IMR-90 (cell line): Measurements from ENCODE around the gene KNCN. TPM values are rescaled to one million over a fixed set of nuclear protein-coding genes. Genes with fewer than 3 reads are reported as not detected.
A peak's percentile ranks its signal among the peaks of the same experiment; 100 is the strongest.

Experiments used
- ATAC-seq: fragments of 200-7000 bp; cut with Tn5 transposase; 2 replicates; pipeline ENCODE4 v1.9.1; 2020; ENCODE audit warnings: low read depth, mild to moderate bottlenecking, moderate library complexity
- BruUV-seq: library from RNA; stranded (reverse); fragments of 400-500 nt; replicated peaks from 2 replicates; lab custom pipeline; 2021; lab: Mats Ljungman, UMichigan
- CTCF ChIA-PET: fragments of 300-600 bp; formaldehyde crosslinking; extraction: SDS; loops from one replicate; lab custom pipeline; 2021; ENCODE audit warnings: antibody characterized with exemption; lab: Yijun Ruan, JAX
- POLR2A ChIA-PET: fragments of 300-600 bp; sonication (Branson Sonifier 250); formaldehyde crosslinking; loops from one replicate; lab custom pipeline; 2022; ENCODE audit warnings: antibody characterized with exemption; ENCODE audit not compliant: unreplicated experiment; lab: Charles Lee
- DNase-seq: peaks from one replicate; pipeline ENCODE4 v3.0.0; 2013
- H2AFZ ChIP-seq: replicated peaks from 2 replicates; pipeline ENCODE3; 2013; ENCODE audit warnings: low read length, mild to moderate bottlenecking; ENCODE audit not compliant: poor library complexity
- H2AK5ac ChIP-seq: 2 replicates; pipeline ENCODE4 v1.6.1; 2013; ENCODE audit warnings: low read depth, low read length, inconsistent platforms
- H2AK9ac ChIP-seq: replicated peaks from 2 replicates; pipeline ENCODE3; 2013; ENCODE audit warnings: mild to moderate bottlenecking, low read depth, low read length, moderate library complexity; ENCODE audit not compliant: poor library complexity
- H2BK120ac ChIP-seq: 2 replicates; pipeline ENCODE4 v1.6.1; 2013; ENCODE audit warnings: low read depth, low read length, inconsistent platforms
- H2BK15ac ChIP-seq: 3 replicates; pipeline ENCODE4 v1.6.1; 2013; ENCODE audit warnings: low read depth, low read length, inconsistent platforms
- H2BK20ac ChIP-seq: 2 replicates; pipeline ENCODE4 v1.6.1; 2013; ENCODE audit warnings: low read depth, mild to moderate bottlenecking, inconsistent platforms, low read length, moderate library complexity
- H2BK5ac ChIP-seq: 2 replicates; pipeline ENCODE4 v1.6.1; 2013; ENCODE audit warnings: mild to moderate bottlenecking, low read depth, low read length, inconsistent platforms; ENCODE audit not compliant: poor library complexity, severe bottlenecking
- H3K14ac ChIP-seq: replicated peaks from 2 replicates; pipeline ENCODE4 v1.6.1; 2013; ENCODE audit warnings: low read depth, low read length, inconsistent platforms
- H3K18ac ChIP-seq: 2 replicates; pipeline ENCODE4 v1.6.1; 2013; ENCODE audit warnings: low read depth, low read length, control low read depth
- H3K23ac ChIP-seq: 2 replicates; pipeline ENCODE4 v1.6.1; 2013; ENCODE audit warnings: low read depth, low read length, inconsistent platforms
- H3K27ac ChIP-seq: 2 replicates; pipeline ENCODE4 v1.5.1; 2013; ENCODE audit warnings: mild to moderate bottlenecking, control low read depth, low read length; ENCODE audit not compliant: insufficient read depth
- H3K27me3 ChIP-seq: 2 replicates; pipeline ENCODE4 v1.6.1; 2013; ENCODE audit warnings: low read length; ENCODE audit not compliant: control insufficient read depth, insufficient read depth
- H3K36me3 ChIP-seq: 2 replicates; pipeline ENCODE4 v1.6.1; 2013; ENCODE audit warnings: low read length, mixed read lengths; ENCODE audit not compliant: control insufficient read depth, insufficient read depth
- H3K4ac ChIP-seq: 2 replicates; pipeline ENCODE4 v1.6.1; 2013; ENCODE audit warnings: low read depth, low read length, inconsistent platforms
- H3K4me1 ChIP-seq: 2 replicates; pipeline ENCODE4 v1.6.1; 2013; ENCODE audit warnings: low read length, mixed read lengths; ENCODE audit not compliant: control insufficient read depth, insufficient read depth
- H3K4me2 ChIP-seq: 2 replicates; pipeline ENCODE4 v1.6.1; 2013; ENCODE audit warnings: low read depth, mild to moderate bottlenecking, control low read depth, low read length, moderate library complexity
- H3K4me3 ChIP-seq: 2 replicates; pipeline ENCODE4 v1.5.1; 2013; ENCODE audit warnings: low read depth, mild to moderate bottlenecking, control low read depth, low read length, moderate library complexity; ENCODE audit not compliant: insufficient read depth
- H3K56ac ChIP-seq: 2 replicates; pipeline ENCODE4 v1.6.1; 2013; ENCODE audit warnings: low read length, inconsistent platforms; ENCODE audit not compliant: insufficient read depth; ENCODE audit errors: extremely low read depth
- H3K79me1 ChIP-seq, 2 experiments: 2 replicates each; pipeline ENCODE4 v1.6.1; 2013; ENCODE audit warnings: low read length in 2 of 2, inconsistent platforms in 1 of 2, low read depth in 1 of 2
- H3K9ac ChIP-seq: 2 replicates; pipeline ENCODE4 v1.6.1; 2013; ENCODE audit warnings: low read depth, low read length, control low read depth
- H3K9me1 ChIP-seq: 2 replicates; pipeline ENCODE4 v1.6.1; 2013; ENCODE audit warnings: low read length, inconsistent platforms; ENCODE audit not compliant: insufficient read depth
- H3K9me3 ChIP-seq: 2 replicates; pipeline ENCODE4 v1.6.1; 2013; ENCODE audit warnings: low read length; ENCODE audit not compliant: control insufficient read depth, insufficient read depth
- H4K20me1 ChIP-seq: 2 replicates; pipeline ENCODE4 v1.6.1; 2013; ENCODE audit warnings: low read length, inconsistent platforms; ENCODE audit not compliant: insufficient read depth
- H4K5ac ChIP-seq: 2 replicates; pipeline ENCODE4 v1.6.1; 2013; ENCODE audit warnings: mild to moderate bottlenecking, low read depth, low read length, control low read depth
- H4K8ac ChIP-seq, 2 experiments: 2 replicates each; pipeline ENCODE4 v1.6.1; 2013; ENCODE audit warnings: low read depth in 2 of 2, low read length in 2 of 2, control low read depth in 1 of 2, inconsistent platforms in 1 of 2
- H4K91ac ChIP-seq: 2 replicates; pipeline ENCODE4 v1.6.1; 2013; ENCODE audit warnings: low read depth, low read length, inconsistent platforms; ENCODE audit not compliant: insufficient read depth
- ELK1 ChIP-seq: fragments of 150-350 bp; IDR thresholded peaks from 2 replicates; pipeline ENCODE4 v1.6.1; 2016; ENCODE audit warnings: low read depth, mild to moderate bottlenecking, low read length, moderate library complexity, borderline replicate concordance
- SMC3 ChIP-seq: fragments of 150-350 bp; IDR thresholded peaks from 2 replicates; pipeline ENCODE4 v1.6.1; 2016; ENCODE audit warnings: low read depth, mild to moderate bottlenecking, antibody characterized with exemption, low read length, moderate library complexity
- WGBS, 2 experiments: methylation state at CpG; one replicate each; pipeline versions ENCODE4 v1.1.5 to v1.1.7; 2013; ENCODE audit warnings: missing lambda C conversion rate in 2 of 2; ENCODE audit not compliant: insufficient read length in 1 of 2; ENCODE audit errors: extremely low coverage in 2 of 2; 5-methylcytosine and 5-hydroxymethylcytosine counted together
- dilution Hi-C: fragments of 300-500 bp; cut with HindIII; formaldehyde crosslinking; loops from one replicate; pipeline ENCODE4 v1.14.3; 2018; ENCODE audit warnings: low sequenced_read_pairs; ENCODE audit not compliant: unreplicated experiment
- in situ Hi-C: fragments of 300-500 bp; cut with MboI; formaldehyde crosslinking; loops from 3 replicates; pipeline ENCODE4 v1.14.3; 2019; ENCODE audit warnings: low sequenced_read_pairs, inconsistent platforms, mixed read lengths
- intact Hi-C: fragments of 100-400 bp; cut with micrococcal nuclease; formaldehyde crosslinking; loops from 2 replicates; pipeline ENCODE4 v1.10.0; 2022
- polyA plus RNA-seq, 3 experiments: library from polyadenylated mRNA; depleted of rRNA; stranded (reverse); fragments of >200 nt; gene quantifications; 2 replicates each; pipeline ENCODE4 v1.2.3, GENCODE V29; 2012; ENCODE audit warnings: low replicate concordance in 1 of 3
- total RNA-seq: library from RNA; depleted of rRNA; stranded (reverse); fragments of >200 nt; gene quantifications from 2 replicates; pipeline ENCODE4 v1.2.3, GENCODE V29; 2012

Gene KNCN
- total and polyA plus RNA-seq, 2 of the 4 experiments (the other 2 are of a cell fraction), result not detected

- no peak overlapping the region for H3K9ac ChIP-seq
- CTCF ChIA-PET, result no interaction called here
- H4K5ac ChIP-seq, result no peak overlapping the region
- H3K23ac ChIP-seq, result no peak overlapping the region
- no peak overlapping the region for H2BK20ac ChIP-seq
- H3K27me3 ChIP-seq, result peaks cover 55% of the 10 kb centered on the region
- dilution Hi-C loops (no loop called here), in situ Hi-C loops (no loop called here), intact Hi-C loops (no loop called here)
- H4K20me1 ChIP-seq, result 0 out of 2 replicates have a peak, but pooled peaks cover 3% of the 10 kb centered on the region
- POLR2A ChIA-PET, result no interaction called here
- H2AFZ ChIP-seq, result no peak overlapping the region
- no peak overlapping the region for H3K4me3 ChIP-seq
- H2AK9ac ChIP-seq, result peak overlapping the region; percentile 28
- no peak overlapping the region for H2AK5ac ChIP-seq
- no peak overlapping the region for H3K27ac ChIP-seq
- no peak overlapping the region for H2BK5ac ChIP-seq
- H3K9me3 ChIP-seq, result no peaks in the 10 kb centered on the region
- no peaks in the 10 kb centered on the region for H3K36me3 ChIP-seq
- WGBS, 2 experiments, result no CpG with 5 or more reads among the region's 10 CpGs
- H3K18ac ChIP-seq, result no peak overlapping the region
- no peak overlapping the region for H3K4ac ChIP-seq
- no peak for DNase-seq
- H2BK15ac ChIP-seq, result no peak overlapping the region
- H2BK120ac ChIP-seq, result no peak overlapping the region
- no peak for TF ChIP-seq SMC3
- TF ChIP-seq ELK1, result no peak
- BruUV-seq, result no TSS peak
- H3K56ac ChIP-seq, result no peak overlapping the region
- H3K14ac ChIP-seq, result no peak overlapping the region
- H3K9me1 ChIP-seq, result peaks cover 3% of the 10 kb centered on the region
- no peak overlapping the region for H3K4me2 ChIP-seq
- H3K4me1 ChIP-seq, result peaks cover 12% of the 10 kb centered on the region
- H4K91ac ChIP-seq, result no peak overlapping the region
- no peak overlapping the region for H4K8ac ChIP-seq
- no peaks in the 10 kb centered on the region for H3K79me1 ChIP-seq
- ATAC-seq, result no peak
Observed at GRCh38 chr1:46517010-46517600, 34.3 kb downstream of the KNCN start.
